ENCODE results near the gene NTN4. TPM values are rescaled to one million over a fixed set of nuclear protein-coding genes. Genes with fewer than 3 reads are reported as not detected.
"Not testable (repeated sequence)": the region's sequence is repeated elsewhere in the genome, so short reads cannot be mapped to it uniquely, and the experiment has no call there.

Gene NTN4
- total RNA-seq, 1 donor from 2014 or later = 336 TPM

DNA sequence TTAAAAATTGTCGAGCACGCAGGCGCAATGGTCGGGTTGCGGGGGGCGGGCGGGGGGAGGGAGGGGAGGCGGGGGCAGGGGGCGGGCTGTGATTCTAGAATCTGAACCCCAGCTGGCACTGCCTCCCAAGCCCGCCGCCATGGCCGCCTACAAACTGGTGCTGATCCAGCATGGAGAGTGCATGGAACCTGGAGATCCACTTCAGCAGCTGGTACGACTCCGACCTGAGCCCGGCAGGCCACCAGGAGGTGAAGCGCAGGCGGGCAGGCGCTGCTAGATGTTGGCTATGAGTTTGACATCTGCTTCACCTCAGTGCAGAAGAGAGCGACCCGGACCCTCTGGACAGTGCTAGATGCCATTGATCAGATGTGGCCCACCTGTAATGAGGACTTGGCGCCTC lies 118.4 kb downstream of the NTN4 start:
- no peak for DNase-seq (ENCODE audit: low spot score)
- Mint-ChIP-seq H3K36me3 (ENCODE audit: low read depth) (peaks cover 32% of the 10 kb centered on the region), H3K4me3 (ENCODE audit: unreplicated experiment) (no peak overlapping the region), H3K27ac (ENCODE audit: unreplicated experiment) (no peak overlapping the region), H3K27me3 (ENCODE audit: low read depth) (no peaks in the 10 kb centered on the region), H3K9me3 (ENCODE audit: low read depth) (no peaks in the 10 kb centered on the region), H3K4me1 (ENCODE audit: low read depth) (peaks cover 22% of the 10 kb centered on the region)
- TF ChIP-seq, protein P1, sequence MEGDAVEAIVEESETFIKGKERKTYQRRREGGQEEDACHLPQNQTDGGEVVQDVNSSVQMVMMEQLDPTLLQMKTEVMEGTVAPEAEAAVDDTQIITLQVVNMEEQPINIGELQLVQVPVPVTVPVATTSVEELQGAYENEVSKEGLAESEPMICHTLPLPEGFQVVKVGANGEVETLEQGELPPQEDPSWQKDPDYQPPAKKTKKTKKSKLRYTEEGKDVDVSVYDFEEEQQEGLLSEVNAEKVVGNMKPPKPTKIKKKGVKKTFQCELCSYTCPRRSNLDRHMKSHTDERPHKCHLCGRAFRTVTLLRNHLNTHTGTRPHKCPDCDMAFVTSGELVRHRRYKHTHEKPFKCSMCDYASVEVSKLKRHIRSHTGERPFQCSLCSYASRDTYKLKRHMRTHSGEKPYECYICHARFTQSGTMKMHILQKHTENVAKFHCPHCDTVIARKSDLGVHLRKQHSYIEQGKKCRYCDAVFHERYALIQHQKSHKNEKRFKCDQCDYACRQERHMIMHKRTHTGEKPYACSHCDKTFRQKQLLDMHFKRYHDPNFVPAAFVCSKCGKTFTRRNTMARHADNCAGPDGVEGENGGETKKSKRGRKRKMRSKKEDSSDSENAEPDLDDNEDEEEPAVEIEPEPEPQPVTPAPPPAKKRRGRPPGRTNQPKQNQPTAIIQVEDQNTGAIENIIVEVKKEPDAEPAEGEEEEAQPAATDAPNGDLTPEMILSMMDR (IDR thresholded peaks at IDR 0.05) = no peak

DNA sequence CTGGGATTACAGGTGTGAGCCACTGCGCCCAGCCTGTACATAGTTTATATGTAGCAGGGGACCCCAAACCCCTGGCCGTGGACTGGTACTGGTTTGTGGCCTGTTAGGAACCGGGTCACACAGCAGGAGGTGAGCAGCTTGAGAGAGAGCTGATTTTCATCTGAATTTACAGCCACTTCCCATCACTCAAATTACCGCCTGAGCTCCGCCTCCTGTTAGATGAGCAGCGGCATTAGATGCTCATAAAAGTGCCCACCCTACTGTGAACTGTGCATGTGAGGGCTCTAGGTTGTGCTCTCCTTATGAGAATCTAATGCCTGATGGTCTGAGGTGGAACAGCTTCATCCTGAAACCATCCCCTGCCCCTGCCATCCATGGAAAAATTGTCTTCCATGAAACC lies 119.3 kb downstream of the NTN4 start:
- peaks cover 36% of the 10 kb centered on the region for H3K36me3 Mint-ChIP-seq (ENCODE audit: low read depth)
- no peak overlapping the region for H3K27ac Mint-ChIP-seq (ENCODE audit: unreplicated experiment)
- H3K27me3 Mint-ChIP-seq (ENCODE audit: low read depth) = no peaks in the 10 kb centered on the region
- peaks cover 22% of the 10 kb centered on the region for H3K4me1 Mint-ChIP-seq (ENCODE audit: low read depth)
- no peak for DNase-seq (ENCODE audit: low spot score)
- TF ChIP-seq, protein P1 (IDR thresholded peaks at IDR 0.05) = no peak
- no peak overlapping the region for H3K4me3 Mint-ChIP-seq (ENCODE audit: unreplicated experiment)
- H3K9me3 Mint-ChIP-seq (ENCODE audit: low read depth) = no peaks in the 10 kb centered on the region

DNA sequence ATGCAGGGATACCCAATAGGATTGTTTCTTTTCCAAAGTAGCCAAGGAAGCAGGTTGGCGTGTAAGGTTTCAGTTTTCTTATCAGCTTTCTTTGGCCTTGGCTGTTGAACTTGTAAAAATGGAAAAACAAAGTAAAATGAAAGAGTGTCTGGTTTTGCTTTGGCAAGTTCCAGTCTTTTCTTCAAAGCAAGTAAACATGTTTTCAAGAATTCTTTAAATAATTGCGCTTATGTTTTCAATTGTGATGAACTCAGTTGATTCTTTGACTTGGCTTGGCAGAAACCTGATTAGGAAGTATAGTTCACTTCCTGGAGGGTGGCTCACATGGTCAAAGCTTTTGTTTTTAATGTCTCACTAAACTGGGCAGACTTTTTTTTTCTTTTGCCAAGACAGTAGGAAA lies 127.0 kb downstream of the NTN4 start:
- TF ChIP-seq, protein P1 (IDR thresholded peaks at IDR 0.05) = no peak
- no peak for DNase-seq (ENCODE audit: low spot score)
- Mint-ChIP-seq H3K36me3 (ENCODE audit: low read depth) (peaks cover 19% of the 10 kb centered on the region), H3K27me3 (ENCODE audit: low read depth) (no peaks in the 10 kb centered on the region), H3K27ac (ENCODE audit: unreplicated experiment) (peak overlapping the region; percentile 74), H3K9me3 (ENCODE audit: low read depth) (no peaks in the 10 kb centered on the region), H3K4me1 (ENCODE audit: low read depth) (peaks cover 16% of the 10 kb centered on the region), H3K4me3 (ENCODE audit: unreplicated experiment) (no peak overlapping the region)

DNA sequence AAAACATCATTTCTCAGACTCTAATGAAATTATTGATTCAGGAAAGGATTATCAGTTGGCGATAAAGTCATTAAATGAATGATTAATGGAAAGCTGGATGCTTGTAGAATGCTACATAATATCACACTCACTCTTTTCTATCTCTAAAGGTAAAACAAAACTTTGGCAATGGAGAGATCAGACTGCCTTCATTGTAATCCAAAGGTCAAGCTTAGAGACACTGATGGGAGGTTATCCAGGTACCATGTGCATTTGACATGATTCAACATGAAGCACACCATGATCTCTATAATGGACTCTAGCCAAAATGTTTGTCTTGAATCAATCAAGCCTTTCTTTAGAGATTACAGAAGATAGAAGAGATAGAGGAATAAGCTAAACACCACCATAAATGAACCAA lies 129.2 kb downstream of the NTN4 start:
- no peak overlapping the region for H3K27ac Mint-ChIP-seq (ENCODE audit: unreplicated experiment)
- TF ChIP-seq, protein P1 (IDR thresholded peaks at IDR 0.05) = no peak
- no peaks in the 10 kb centered on the region for H3K27me3 Mint-ChIP-seq (ENCODE audit: low read depth)
- peaks cover 19% of the 10 kb centered on the region for H3K4me1 Mint-ChIP-seq (ENCODE audit: low read depth)
- no peak overlapping the region for H3K4me3 Mint-ChIP-seq (ENCODE audit: unreplicated experiment)
- peaks cover 17% of the 10 kb centered on the region for H3K36me3 Mint-ChIP-seq (ENCODE audit: low read depth)
- no peaks in the 10 kb centered on the region for H3K9me3 Mint-ChIP-seq (ENCODE audit: low read depth)
- no peak for DNase-seq (ENCODE audit: low spot score)

DNA sequence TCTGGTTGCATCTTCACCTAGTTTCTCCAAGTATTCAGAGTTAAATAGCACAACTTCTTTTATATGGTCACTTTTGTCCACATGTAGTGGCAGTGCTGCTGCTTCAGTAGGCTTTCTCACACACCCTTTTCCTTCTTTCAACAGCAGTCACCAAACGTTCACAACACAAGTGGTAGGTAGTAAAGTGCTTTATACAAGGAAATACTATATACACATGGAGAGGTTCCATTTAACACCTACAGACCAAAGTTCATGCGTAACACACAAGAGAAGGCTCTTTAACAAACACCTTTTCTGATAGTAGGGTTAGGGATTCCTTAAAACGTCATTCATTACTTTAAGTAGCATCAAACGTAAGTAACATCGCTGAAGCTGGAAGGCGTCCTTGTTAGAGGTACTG lies 132.2 kb downstream of the NTN4 start:
- H3K27me3 Mint-ChIP-seq (ENCODE audit: low read depth) = no peaks in the 10 kb centered on the region
- TF ChIP-seq, protein P1 (IDR thresholded peaks at IDR 0.05) = no peak

DNA sequence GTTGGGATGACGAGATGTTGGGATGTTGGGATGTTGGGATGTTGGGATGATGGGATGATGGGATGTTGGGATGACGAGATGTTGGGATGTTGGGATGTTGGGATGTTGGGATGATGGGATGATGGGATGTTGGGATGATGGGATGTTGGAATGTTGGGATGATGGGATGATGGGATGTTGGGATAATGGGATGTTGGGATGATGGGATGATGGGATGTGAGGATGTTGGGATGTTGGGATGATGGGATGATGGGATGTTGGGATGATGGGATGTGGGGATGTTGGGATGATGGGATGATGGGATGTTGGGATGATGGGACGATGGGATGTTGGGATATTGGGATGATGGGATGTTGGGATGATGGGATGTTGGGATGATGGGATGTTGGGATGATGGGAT lies 135.9 kb downstream of the NTN4 start:
- H3K27me3 Mint-ChIP-seq (ENCODE audit: low read depth); DNase-seq (ENCODE audit: low spot score); H3K36me3 Mint-ChIP-seq (ENCODE audit: low read depth); H3K4me3 Mint-ChIP-seq (ENCODE audit: unreplicated experiment); H3K9me3 Mint-ChIP-seq (ENCODE audit: low read depth): not testable (repeated sequence)
- Mint-ChIP-seq H3K4me1 (ENCODE audit: low read depth) (peaks cover 32% of the 10 kb centered on the region), H3K27ac (ENCODE audit: unreplicated experiment) (peak overlapping the region; percentile 97)

More for the DNA sequence above, 132.2 kb downstream of the NTN4 start:
- Mint-ChIP-seq H3K9me3 (ENCODE audit: low read depth) (peaks cover 3% of the 10 kb centered on the region), H3K4me3 (ENCODE audit: unreplicated experiment) (no peak overlapping the region), H3K4me1 (ENCODE audit: low read depth) (peaks cover 22% of the 10 kb centered on the region), H3K27ac (ENCODE audit: unreplicated experiment) (no peak overlapping the region), H3K36me3 (ENCODE audit: low read depth) (peaks cover 17% of the 10 kb centered on the region)
- DNase-seq (ENCODE audit: low spot score) = no peak
